ENCODE results near the gene NCOA1. TPM values are rescaled to one million over a fixed set of nuclear protein-coding genes. Genes with fewer than 3 reads are reported as not detected.

NCOA1 gene
- total RNA-seq, 4 donors from 2014 or later, result 29.9 to 51.9 (median 40.1) TPM

DNA sequence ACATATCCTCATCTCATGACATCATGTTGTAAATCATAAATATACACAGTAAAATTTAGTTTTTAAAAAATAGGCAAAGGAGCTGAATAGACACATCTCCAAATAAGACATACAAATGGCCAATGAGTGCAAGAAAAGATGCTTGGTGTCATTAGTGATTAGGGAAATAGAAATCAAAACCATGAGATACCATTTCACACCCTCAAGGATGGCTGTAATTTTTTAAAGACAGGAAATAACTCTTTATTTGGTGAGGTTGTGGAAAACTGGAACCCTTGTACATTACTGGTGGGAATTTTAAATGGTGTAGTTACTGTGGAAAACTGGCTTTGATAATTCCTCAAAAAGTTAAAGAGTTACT, 160.6 kb downstream of the NCOA1 start:
- TF ChIP-seq, protein P1, sequence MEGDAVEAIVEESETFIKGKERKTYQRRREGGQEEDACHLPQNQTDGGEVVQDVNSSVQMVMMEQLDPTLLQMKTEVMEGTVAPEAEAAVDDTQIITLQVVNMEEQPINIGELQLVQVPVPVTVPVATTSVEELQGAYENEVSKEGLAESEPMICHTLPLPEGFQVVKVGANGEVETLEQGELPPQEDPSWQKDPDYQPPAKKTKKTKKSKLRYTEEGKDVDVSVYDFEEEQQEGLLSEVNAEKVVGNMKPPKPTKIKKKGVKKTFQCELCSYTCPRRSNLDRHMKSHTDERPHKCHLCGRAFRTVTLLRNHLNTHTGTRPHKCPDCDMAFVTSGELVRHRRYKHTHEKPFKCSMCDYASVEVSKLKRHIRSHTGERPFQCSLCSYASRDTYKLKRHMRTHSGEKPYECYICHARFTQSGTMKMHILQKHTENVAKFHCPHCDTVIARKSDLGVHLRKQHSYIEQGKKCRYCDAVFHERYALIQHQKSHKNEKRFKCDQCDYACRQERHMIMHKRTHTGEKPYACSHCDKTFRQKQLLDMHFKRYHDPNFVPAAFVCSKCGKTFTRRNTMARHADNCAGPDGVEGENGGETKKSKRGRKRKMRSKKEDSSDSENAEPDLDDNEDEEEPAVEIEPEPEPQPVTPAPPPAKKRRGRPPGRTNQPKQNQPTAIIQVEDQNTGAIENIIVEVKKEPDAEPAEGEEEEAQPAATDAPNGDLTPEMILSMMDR (IDR thresholded peaks at IDR 0.05), result no peak
- no peak for TF ChIP-seq POLR2A (IDR thresholded peaks at IDR 0.05)
- no peak for DNase-seq

DNA sequence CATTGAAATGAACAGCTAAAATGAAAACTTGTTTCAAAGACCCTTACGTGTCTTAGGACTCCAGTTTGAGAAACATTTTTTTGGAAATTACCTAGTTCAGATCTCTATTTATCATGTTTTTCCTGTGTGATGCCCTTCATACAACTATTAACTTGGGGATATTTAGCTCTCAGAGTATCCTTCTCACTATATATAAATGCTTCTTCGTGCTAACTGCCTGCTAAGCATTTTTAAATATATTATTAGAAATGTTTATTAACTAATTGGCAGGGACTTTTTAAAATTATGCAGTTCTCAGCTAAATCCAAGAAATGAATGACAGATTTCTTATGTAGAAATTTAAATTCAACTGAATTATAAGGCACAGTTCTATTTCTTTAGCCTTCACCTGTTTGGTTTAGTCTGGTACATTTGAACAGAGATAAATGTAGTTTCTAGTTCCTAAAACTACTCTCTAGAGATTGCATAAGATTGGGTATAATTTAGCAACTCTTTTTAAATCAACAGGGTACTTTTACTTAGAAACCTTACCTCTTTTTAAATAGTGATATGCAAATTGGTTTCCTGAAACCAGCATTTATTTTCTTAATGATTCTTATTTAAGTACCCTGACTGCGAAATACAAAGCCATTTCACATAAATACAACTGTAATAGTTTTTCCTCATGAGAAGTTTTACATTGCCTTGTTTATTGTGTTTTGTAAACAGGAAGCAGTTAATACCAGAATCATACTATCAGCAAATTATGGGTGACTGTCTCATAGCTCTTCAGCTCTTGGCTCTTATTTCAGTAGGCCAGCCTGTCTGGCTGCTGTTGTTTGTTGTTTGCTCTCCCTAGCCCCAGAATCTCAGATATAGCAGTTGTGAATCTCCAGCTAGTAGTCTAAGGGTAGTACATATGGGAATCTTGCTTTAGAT, 161.5 kb downstream of the NCOA1 start:
- Histone ChIP-seq H3K36me3 (no peaks in the 10 kb centered on the region), H3K4me3 (replicated peaks in 1 of 3) (no peak overlapping the region), H3K27ac (no peak overlapping the region), H3K27me3 (no peaks in the 10 kb centered on the region), H3K9me3 (no peaks in the 10 kb centered on the region), H3K4me1 (no peaks in the 10 kb centered on the region)
- no peak for DNase-seq
- intact Hi-C loops (cut with DNase I), result no loop called here
- 89 to 94% methylated on average over 3 of the region's 3 CpGs for WGBS, 2 donors
- TF ChIP-seq, protein P1 (IDR thresholded peaks at IDR 0.05), result no peak
- TF ChIP-seq POLR2A (IDR thresholded peaks at IDR 0.05), result no peak

More for the DNA sequence above, 160.6 kb downstream of the NCOA1 start:
- Histone ChIP-seq H3K4me3 (replicated peaks in 1 of 3) (no peak overlapping the region), H3K9me3 (no peaks in the 10 kb centered on the region), H3K27me3 (no peaks in the 10 kb centered on the region), H3K27ac (no peak overlapping the region), H3K4me1 (no peaks in the 10 kb centered on the region), H3K36me3 (no peaks in the 10 kb centered on the region)
- intact Hi-C loops (cut with DNase I), result no loop called here

DNA sequence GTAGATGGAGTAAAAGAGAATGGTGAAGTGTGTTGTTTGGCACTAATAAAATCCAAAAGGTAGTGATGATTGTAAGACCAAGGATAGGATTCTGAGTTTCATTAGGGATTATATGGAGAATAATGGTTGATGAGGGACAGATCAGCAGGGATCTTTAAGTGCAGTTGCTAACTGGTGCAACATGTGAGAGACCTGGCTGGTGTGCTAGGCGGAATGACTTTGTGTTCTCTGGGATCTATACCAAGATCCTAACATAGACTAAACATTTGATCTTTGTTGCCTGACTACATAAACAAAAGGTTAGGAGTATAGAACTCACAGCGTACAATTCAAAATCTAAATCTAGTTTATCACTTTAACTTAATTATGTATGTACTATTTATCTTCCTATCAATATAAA, 166.8 kb downstream of the NCOA1 start:
- TF ChIP-seq, protein P1 (IDR thresholded peaks at IDR 0.05), result no peak
- TF ChIP-seq POLR2A (IDR thresholded peaks at IDR 0.05), result no peak
- Histone ChIP-seq H3K4me3 (replicated peaks in 1 of 3) (no peak overlapping the region), H3K4me1 (peaks cover 0 to 7% of the 10 kb centered on the region in 2 donors), H3K9me3 (no peaks in the 10 kb centered on the region), H3K27ac (no peak overlapping the region), H3K36me3 (no peaks in the 10 kb centered on the region), H3K27me3 (no peaks in the 10 kb centered on the region)
- intact Hi-C loops (cut with DNase I), result no loop called here
- no peak for DNase-seq
- WGBS, 2 donors, result 98 to 99% methylated on average over 2 of the region's 2 CpGs

DNA sequence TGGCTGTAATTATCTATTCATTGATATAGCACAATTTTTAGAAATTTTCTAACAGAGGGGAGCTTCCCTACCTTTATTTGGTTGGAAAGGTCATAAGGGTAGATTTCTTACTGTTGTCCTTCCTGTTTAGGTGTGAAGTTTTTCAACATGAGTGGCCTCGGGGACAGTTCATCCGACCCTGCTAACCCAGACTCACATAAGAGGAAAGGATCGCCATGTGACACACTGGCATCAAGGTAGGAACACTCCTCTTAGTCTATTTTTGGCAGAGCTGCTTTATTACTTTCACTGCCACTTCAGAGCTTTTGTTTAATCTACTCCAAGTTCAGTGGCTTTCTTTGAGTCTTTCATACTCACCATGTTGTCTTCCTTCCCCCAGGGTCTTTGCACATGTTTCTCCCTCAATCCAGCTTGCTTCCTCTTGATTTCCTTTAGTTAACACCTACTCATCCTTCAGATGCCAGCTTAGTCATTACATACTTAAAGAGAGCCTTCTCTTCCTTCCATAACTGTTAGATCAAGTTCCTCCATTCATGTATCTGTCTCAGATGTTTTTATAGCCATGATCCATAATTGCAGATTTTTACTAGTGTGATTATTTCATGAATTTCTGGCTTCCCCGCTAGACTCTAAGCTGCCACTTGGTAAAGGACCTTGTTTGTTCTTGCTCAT, 167.6 kb downstream of the NCOA1 start:
- H3K27ac ChIP-seq, result no peak overlapping the region
- intact Hi-C loops (cut with DNase I), result no loop called here

More for the DNA sequence above, 167.6 kb downstream of the NCOA1 start:
- Histone ChIP-seq H3K4me1 (peaks cover 0 to 7% of the 10 kb centered on the region in 2 donors), H3K9me3 (no peaks in the 10 kb centered on the region), H3K36me3 (no peaks in the 10 kb centered on the region), H3K4me3 (replicated peaks in 1 of 3) (no peak overlapping the region), H3K27me3 (no peaks in the 10 kb centered on the region)
- no peak for TF ChIP-seq POLR2A (IDR thresholded peaks at IDR 0.05)
- TF ChIP-seq, protein P1 (IDR thresholded peaks at IDR 0.05), result no peak
- peak; percentile 47 to 50 for DNase-seq
- WGBS, 2 donors, result 45 to 46% methylated on average over 4 of the region's 4 CpGs
